GM12878 (cell line): ENCODE results near the gene LCORL. TPM values are rescaled to one million over a fixed set of nuclear protein-coding genes. Genes with fewer than 3 reads are reported as not detected.

Experiments
- IKZF2 ChIP-seq, 2 experiments: fragments of 450-650 bp; IDR thresholded peaks; 2 replicates each; pipeline ENCODE4 v1.6.1; 2017; ENCODE audit warnings: mild to moderate bottlenecking in 2 of 2, moderate library complexity in 2 of 2
- IRF4 ChIP-seq: IDR thresholded peaks from 2 replicates; pipeline ENCODE4 v1.6.1; 2011; ENCODE audit warnings: low read depth, low read length
- KLF5 ChIP-seq: fragments of 450-650 bp; IDR thresholded peaks from 2 replicates; pipeline ENCODE4 v1.6.1; 2014; ENCODE audit warnings: mild to moderate bottlenecking; ENCODE audit not compliant: partially characterized antibody
- MTA2 ChIP-seq: fragments of 450-650 bp; IDR thresholded peaks from 2 replicates; pipeline ENCODE4 v1.6.1; 2016; ENCODE audit warnings: low read depth, mild to moderate bottlenecking, moderate library complexity
- MXI1 ChIP-seq: fragments of 150-350 bp; IDR thresholded peaks from 2 replicates; pipeline ENCODE4 v1.6.1; 2011; ENCODE audit warnings: low read depth, mild to moderate bottlenecking, inconsistent platforms, low read length, improper control_type of control experiment
- POLR2A ChIP-seq: IDR thresholded peaks from 2 replicates; pipeline ENCODE4 v1.6.1; 2011; ENCODE audit warnings: low read depth, mild to moderate bottlenecking, low read length
- POLR2AphosphoS5 ChIP-seq: IDR thresholded peaks from 2 replicates; pipeline ENCODE4 v1.6.1; 2011; ENCODE audit warnings: mild to moderate bottlenecking, low read length, inconsistent platforms
- WRNIP1 ChIP-seq: IDR thresholded peaks from 2 replicates; pipeline ENCODE4 v1.6.1; 2011; ENCODE audit warnings: low read depth, low read length, improper control_type of control experiment, borderline replicate concordance
- polyA plus RNA-seq, 11 experiments: library from polyadenylated mRNA; depleted of rRNA in 4 of 11; unstranded in 6 of 11; stranded (reverse) in 5 of 11; fragments of >200 nt; fragmentation: Nextera tagmentation in 4 of 11; fragmentation: Illumina TruSeq in 1 of 11; extraction: Ambion mirVana in 4 of 11; extraction: Trizol in 1 of 11; gene quantifications; 1 replicate in 1 of 11; 2 replicates in 10 of 11; pipeline versions ENCODE4 v1.2.1 to v1.2.3, GENCODE V29; 2011 to 2016; ENCODE audit warnings: inconsistent platforms in 2 of 11, missing spikeins in 2 of 11, low read depth in 1 of 11
- total RNA-seq, 4 experiments: library from RNA; depleted of rRNA in 3 of 4; stranded (reverse); fragments of >200 nt in 3 of 4; fragmentation: Illumina TruSeq in 1 of 4; extraction: Trizol in 1 of 4; gene quantifications; 2 replicates each; pipeline versions ENCODE4 v1.2.1 to v1.2.3, GENCODE V29; 2013 to 2021
- TF ChIP-seq, protein P1 (sequence below): fragments of 450-650 bp; IDR thresholded peaks from 2 replicates; pipeline ENCODE4 v1.6.1; 2017; ENCODE audit warnings: antibody characterized with exemption, mild to moderate bottlenecking, moderate library complexity
- TF ChIP-seq, protein P2 (sequence below): IDR thresholded peaks from 2 replicates; pipeline ENCODE4 v1.6.1; 2012; ENCODE audit warnings: improper control_type of control experiment, low read depth, low read length; ENCODE audit not compliant: insufficient replicate concordance
- TF ChIP-seq, protein P3 (sequence below): fragments of 150-350 bp; IDR thresholded peaks from 2 replicates; pipeline ENCODE4 v1.6.1; 2016; ENCODE audit warnings: low read depth, low read length
- TF ChIP-seq, protein P4 (sequence below): IDR thresholded peaks from 2 replicates; pipeline ENCODE4 v1.6.1; 2012; ENCODE audit warnings: low read length, inconsistent platforms
- TF ChIP-seq, protein P5 (sequence below): fragments of 450-650 bp; IDR thresholded peaks from 2 replicates; pipeline ENCODE4 v1.6.1; 2017; ENCODE audit warnings: borderline replicate concordance

Gene LCORL
- total and polyA plus RNA-seq, 10 of the 15 experiments (the other 5 are each of a cell fraction or from before 2014, with no cell fraction given) = 2.2 to 9.8 (median 5.9) TPM

DNA sequence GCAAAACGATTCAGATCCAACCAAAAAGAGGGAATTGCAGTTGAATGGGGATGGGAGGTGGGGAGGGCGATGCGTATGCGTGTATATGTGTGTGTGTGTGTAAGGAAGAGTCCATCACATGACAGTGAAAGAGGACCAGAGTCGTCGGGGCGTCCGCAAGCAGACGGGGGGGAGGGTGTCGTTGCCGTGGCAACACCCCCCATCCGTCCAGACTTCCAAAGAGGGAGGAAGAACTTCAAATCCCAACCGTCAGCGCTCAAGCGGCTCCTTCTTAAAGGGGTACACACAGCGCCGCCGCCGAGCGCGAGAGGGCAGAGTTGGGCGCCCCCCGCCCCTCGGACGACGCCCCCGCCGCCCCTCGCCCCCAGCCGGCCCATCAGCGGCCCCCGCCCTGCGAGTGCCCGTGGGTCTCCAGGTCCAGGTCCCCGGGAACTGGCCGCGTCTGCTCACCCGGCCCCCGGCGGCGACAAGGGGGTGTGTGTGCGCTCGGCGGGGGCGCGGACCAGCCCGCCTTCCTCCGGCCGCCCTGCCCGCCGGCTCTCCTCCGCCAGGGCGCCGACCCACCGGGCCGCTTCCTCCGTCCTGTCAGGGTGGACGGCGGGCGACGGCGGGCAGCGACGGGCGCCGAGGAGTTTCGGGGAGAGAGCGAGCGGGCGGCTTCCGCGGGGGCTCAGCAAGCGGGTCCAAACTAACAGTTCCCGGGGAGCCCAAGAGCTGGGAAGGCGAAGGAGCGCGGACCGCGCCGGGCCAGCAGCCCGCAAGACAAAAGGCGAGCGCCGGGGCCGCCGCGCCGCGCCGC lies 685 bp downstream of the LCORL start (continued):
- TF ChIP-seq, protein P1, sequence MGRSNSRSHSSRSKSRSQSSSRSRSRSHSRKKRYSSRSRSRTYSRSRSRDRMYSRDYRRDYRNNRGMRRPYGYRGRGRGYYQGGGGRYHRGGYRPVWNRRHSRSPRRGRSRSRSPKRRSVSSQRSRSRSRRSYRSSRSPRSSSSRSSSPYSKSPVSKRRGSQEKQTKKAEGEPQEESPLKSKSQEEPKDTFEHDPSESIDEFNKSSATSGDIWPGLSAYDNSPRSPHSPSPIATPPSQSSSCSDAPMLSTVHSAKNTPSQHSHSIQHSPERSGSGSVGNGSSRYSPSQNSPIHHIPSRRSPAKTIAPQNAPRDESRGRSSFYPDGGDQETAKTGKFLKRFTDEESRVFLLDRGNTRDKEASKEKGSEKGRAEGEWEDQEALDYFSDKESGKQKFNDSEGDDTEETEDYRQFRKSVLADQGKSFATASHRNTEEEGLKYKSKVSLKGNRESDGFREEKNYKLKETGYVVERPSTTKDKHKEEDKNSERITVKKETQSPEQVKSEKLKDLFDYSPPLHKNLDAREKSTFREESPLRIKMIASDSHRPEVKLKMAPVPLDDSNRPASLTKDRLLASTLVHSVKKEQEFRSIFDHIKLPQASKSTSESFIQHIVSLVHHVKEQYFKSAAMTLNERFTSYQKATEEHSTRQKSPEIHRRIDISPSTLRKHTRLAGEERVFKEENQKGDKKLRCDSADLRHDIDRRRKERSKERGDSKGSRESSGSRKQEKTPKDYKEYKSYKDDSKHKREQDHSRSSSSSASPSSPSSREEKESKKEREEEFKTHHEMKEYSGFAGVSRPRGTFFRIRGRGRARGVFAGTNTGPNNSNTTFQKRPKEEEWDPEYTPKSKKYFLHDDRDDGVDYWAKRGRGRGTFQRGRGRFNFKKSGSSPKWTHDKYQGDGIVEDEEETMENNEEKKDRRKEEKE = no peak
- TF ChIP-seq, protein P2, sequence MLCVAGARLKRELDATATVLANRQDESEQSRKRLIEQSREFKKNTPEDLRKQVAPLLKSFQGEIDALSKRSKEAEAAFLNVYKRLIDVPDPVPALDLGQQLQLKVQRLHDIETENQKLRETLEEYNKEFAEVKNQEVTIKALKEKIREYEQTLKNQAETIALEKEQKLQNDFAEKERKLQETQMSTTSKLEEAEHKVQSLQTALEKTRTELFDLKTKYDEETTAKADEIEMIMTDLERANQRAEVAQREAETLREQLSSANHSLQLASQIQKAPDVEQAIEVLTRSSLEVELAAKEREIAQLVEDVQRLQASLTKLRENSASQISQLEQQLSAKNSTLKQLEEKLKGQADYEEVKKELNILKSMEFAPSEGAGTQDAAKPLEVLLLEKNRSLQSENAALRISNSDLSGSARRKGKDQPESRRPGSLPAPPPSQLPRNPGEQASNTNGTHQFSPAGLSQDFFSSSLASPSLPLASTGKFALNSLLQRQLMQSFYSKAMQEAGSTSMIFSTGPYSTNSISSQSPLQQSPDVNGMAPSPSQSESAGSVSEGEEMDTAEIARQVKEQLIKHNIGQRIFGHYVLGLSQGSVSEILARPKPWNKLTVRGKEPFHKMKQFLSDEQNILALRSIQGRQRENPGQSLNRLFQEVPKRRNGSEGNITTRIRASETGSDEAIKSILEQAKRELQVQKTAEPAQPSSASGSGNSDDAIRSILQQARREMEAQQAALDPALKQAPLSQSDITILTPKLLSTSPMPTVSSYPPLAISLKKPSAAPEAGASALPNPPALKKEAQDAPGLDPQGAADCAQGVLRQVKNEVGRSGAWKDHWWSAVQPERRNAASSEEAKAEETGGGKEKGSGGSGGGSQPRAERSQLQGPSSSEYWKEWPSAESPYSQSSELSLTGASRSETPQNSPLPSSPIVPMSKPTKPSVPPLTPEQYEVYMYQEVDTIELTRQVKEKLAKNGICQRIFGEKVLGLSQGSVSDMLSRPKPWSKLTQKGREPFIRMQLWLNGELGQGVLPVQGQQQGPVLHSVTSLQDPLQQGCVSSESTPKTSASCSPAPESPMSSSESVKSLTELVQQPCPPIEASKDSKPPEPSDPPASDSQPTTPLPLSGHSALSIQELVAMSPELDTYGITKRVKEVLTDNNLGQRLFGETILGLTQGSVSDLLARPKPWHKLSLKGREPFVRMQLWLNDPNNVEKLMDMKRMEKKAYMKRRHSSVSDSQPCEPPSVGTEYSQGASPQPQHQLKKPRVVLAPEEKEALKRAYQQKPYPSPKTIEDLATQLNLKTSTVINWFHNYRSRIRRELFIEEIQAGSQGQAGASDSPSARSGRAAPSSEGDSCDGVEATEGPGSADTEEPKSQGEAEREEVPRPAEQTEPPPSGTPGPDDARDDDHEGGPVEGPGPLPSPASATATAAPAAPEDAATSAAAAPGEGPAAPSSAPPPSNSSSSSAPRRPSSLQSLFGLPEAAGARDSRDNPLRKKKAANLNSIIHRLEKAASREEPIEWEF = no peak
- TF ChIP-seq POLR2AphosphoS5 (no peak), MXI1 (peak; percentile 35; the same call in 1 of the 2 replicates), IKZF2 (IDR thresholded peaks at IDR 0.05) (peak in 1 of 2 experiments; percentile 51; a peak in 2 of 4 replicates), WRNIP1 (0 out of 2 replicates have a peak, but pooled peaks have one; percentile 43), MTA2 (no peak), IRF4 (no peak), KLF5 (no peak), POLR2A (no peak)
- TF ChIP-seq, protein P3, sequence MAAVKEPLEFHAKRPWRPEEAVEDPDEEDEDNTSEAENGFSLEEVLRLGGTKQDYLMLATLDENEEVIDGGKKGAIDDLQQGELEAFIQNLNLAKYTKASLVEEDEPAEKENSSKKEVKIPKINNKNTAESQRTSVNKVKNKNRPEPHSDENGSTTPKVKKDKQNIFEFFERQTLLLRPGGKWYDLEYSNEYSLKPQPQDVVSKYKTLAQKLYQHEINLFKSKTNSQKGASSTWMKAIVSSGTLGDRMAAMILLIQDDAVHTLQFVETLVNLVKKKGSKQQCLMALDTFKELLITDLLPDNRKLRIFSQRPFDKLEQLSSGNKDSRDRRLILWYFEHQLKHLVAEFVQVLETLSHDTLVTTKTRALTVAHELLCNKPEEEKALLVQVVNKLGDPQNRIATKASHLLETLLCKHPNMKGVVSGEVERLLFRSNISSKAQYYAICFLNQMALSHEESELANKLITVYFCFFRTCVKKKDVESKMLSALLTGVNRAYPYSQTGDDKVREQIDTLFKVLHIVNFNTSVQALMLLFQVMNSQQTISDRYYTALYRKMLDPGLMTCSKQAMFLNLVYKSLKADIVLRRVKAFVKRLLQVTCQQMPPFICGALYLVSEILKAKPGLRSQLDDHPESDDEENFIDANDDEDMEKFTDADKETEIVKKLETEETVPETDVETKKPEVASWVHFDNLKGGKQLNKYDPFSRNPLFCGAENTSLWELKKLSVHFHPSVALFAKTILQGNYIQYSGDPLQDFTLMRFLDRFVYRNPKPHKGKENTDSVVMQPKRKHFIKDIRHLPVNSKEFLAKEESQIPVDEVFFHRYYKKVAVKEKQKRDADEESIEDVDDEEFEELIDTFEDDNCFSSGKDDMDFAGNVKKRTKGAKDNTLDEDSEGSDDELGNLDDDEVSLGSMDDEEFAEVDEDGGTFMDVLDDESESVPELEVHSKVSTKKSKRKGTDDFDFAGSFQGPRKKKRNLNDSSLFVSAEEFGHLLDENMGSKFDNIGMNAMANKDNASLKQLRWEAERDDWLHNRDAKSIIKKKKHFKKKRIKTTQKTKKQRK = no peak
- TF ChIP-seq, protein P4, sequence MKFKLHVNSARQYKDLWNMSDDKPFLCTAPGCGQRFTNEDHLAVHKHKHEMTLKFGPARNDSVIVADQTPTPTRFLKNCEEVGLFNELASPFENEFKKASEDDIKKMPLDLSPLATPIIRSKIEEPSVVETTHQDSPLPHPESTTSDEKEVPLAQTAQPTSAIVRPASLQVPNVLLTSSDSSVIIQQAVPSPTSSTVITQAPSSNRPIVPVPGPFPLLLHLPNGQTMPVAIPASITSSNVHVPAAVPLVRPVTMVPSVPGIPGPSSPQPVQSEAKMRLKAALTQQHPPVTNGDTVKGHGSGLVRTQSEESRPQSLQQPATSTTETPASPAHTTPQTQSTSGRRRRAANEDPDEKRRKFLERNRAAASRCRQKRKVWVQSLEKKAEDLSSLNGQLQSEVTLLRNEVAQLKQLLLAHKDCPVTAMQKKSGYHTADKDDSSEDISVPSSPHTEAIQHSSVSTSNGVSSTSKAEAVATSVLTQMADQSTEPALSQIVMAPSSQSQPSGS = no peak
- TF ChIP-seq, protein P5, sequence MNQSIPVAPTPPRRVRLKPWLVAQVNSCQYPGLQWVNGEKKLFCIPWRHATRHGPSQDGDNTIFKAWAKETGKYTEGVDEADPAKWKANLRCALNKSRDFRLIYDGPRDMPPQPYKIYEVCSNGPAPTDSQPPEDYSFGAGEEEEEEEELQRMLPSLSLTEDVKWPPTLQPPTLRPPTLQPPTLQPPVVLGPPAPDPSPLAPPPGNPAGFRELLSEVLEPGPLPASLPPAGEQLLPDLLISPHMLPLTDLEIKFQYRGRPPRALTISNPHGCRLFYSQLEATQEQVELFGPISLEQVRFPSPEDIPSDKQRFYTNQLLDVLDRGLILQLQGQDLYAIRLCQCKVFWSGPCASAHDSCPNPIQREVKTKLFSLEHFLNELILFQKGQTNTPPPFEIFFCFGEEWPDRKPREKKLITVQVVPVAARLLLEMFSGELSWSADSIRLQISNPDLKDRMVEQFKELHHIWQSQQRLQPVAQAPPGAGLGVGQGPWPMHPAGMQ = no peak
